Stimulated activated CD8-positive, alpha-beta memory T cell treated with anti-CD3 and anti-CD28 coated beads, Interleukin-7, amount 100 ng/mL, for 1 hour (primary cell): ENCODE measurements around the gene B4GALNT4.
"Not testable (repeated sequence)": the region's sequence is repeated elsewhere in the genome, so short reads cannot be mapped to it uniquely, and the experiment has no call there.

Experiments used
- DNase-seq, 2 donors: peaks; one replicate each; pipeline ENCODE4 v3.0.0-alpha.2; 2020; ENCODE audit warnings: low read depth in 2 of 2

B4GALNT4 gene

DNA sequence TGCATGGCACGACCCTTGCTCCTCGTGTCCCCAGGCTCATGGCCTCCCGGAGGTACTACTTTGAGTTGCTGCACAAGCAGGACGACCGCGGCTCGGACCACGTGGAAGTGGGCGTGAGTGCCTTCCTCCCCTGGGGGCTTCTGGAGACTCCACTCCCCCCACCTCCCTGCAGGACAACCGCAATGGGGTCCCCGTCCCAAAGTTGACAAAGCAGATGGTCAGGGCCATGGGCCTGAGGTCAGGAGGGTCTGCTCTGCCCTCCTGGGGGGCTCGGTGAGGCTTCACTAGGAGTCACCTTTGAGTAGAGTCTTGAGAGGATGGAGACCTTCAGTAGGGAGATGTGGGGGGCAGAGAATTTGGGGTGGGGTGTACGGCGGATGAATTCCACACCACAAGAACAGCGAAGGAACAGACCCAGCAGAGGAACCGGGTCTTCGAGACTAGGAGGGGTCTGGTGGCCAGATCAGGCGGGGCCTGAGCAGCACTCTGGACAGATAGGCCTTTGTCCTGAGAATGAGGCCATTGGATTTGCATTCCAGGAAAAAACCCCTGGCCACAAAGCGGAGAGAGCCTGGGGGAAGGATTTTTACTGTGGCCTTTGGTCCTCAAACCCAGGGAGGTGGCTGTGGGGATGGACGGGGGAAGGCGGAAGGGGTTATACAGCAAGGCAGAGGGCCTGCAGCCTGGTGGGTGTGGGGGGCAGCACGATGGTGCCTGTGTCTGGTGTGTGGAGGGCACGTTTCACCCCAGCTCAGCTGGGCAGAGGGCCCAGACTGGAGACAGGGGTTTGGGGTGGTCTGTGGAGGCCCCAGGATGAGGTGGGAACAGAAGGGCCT lies 4.6 kb downstream of the B4GALNT4 start:
- no peak for DNase-seq

DNA sequence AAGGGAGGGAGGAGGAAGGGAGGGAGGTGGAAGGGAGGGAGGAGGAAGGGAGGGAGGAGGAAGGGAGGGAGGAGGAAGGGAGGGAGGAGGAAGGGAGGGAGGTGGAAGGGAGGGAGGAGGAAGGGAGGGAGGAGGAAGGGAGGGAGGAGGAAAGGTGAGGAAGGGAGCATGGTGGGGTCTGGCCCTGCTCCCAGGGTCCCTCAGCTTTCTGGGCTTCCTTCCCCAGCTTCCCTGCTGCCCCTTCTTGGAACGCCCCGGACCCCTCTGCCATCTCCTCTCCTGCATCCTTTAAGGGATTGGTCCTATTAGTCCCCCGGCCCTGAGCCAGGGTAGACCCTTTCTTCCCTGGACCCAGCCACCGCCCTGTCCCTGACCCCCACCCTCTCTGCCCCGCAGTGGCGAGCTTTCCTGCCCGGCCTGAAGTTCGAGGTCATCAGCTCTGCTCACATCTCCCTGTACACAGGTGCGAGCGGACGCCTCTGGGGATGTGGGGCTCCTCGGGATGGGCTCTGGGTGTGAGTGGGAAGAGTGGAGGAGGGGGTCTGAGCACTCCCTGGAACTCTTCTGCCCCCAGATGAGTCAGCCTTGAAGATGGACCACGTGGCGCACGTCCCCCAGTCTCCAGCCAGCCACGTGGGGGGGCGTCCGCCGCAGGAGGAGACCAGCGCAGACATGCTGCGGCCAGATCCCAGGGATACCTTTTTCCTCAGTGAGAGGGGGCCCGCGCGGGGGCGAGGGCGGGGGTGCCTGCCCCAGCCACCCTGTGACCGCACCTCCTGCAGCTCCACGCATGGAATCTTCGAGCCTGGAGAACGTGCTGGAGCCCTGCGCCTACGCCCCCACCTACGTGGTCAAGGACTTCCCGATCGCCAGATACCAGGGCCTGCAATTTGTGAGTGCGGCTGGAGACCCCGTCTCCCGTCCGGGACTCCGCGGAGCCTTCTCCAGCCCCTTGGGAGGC lies 6.0 kb downstream of the B4GALNT4 start:
- no peak for DNase-seq

DNA sequence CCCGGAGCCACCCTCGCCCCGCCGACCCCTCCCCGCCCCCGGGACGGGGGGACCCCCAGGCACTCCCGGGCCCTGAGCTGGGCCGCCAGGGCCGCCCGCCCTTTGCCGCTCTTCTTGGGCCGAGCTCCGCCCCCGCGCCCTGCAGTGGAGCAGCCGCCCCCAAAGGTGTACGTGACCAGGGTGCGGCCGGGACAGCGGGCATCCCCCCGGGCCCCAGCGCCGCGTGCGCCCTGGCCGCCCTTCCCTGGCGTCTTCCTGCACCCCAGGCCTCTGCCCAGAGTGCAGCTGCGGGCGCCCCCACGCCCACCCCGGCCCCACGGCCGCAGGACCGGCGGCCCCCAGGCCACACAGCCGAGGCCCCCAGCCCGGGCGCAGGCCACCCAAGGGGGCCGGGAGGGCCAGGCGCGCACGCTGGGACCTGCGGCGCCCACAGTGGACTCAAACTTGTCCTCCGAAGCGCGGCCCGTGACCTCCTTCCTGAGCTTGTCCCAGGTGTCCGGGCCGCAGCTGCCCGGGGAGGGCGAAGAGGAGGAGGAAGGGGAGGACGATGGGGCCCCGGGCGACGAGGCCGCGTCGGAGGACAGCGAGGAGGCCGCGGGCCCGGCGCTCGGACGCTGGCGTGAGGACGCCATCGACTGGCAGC lies 7.4 kb downstream of the B4GALNT4 start:
- DNase-seq, result no peak

DNA sequence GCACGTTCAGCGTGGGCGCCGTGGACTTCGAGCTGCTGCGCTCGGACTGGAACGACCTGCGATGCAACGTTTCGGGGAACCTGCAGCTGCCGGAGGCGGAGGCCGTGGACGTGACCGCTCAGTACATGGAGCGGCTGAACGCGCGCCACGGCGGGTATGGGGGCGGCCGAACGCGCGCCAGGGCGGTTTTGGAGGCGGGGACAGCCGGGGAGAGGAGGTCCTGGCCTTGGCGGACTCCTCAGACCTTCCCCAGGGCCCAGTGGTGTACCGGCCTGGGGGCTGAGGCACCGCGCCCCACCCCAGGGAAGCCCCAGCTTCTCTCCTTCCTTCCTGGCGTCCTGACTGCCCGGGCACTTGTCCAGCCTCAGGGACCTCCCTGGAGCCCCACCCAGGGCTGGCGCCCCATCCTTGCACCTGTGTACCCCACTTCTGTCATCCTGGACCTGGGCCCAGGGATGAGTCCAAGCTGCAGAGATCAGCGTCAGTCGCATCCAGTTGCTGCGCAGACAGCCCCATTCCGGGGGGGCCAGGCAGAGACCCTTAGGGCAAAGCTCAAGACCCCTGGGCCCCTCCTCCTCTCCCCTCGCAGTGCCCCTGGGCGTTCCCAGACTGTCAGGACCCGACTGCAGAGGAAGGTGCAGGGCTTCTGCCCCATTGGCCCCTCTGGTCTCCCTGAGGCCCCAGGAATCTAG lies 8.0 kb downstream of the B4GALNT4 start:
- no peak for DNase-seq

DNA sequence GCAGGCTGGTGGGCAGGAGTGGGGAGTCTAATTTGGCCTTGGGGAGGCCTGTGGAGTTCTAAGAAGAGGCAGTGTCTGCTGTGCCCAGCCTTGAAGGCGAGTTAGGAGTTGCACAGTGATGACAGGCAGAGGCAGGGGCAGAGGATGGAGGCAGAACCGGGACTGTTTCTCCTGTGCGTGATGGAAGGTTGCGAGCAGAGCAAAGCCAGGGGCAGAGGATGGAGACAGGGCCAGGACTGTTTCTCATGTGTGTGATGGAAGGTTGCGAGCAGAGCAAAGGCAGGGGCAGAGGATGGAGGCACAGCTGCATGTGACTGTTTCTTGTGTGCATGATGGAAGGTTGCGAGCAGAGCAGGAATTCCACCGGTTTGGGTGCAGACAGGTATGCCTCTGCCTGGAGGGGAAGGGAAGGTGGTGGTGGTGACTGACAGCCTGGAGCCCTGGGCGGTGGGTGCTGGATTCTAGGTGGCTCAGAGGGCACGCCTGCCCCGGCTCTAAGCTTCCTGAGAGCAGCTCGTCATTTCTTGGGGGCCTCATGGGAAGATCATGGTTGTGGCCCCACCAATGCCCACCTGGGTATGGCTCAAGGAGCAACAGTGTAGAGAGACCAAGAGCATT lies 8.7 kb downstream of the B4GALNT4 start:
- DNase-seq, result no peak

DNA sequence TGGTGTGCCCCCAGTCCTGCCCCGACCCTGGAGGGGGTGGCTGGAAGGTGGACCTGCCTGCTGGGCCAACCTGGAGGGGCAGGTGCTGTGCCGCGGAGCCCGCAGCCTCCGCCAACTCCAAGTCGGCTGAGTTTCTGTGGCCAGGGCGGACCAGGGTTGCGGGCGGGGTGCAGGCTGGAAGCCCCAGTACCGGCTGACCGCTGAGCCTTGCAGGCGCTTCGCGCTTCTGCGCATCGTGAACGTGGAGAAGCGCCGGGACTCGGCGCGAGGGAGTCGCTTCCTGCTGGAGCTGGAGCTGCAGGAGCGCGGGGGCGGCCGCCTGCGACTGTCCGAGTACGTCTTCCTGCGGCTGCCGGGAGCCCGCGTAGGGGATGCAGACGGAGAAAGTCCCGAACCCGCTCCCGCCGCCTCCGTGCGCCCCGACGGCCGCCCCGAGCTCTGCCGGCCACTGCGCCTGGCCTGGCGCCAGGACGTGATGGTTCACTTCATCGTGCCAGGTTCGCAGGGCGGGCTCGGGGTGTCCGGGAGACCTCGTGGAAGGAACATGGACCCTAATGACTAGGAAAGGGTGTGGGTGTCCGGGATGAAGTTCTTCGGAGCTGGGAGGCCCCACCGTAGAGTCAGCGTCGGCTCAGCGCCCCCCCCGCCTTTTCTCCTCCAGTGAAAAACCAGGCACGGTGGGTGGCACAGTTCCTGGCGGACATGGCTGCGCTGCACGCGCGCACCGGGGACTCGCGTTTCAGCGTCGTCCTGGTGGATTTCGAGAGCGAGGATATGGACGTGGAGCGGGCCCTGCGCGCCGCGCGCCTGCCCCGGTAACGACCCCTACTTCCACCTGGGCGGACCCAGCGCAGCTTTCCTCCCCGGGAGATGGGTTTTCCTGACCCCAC lies 10.2 kb downstream of the B4GALNT4 start:
- no peak for DNase-seq

DNA sequence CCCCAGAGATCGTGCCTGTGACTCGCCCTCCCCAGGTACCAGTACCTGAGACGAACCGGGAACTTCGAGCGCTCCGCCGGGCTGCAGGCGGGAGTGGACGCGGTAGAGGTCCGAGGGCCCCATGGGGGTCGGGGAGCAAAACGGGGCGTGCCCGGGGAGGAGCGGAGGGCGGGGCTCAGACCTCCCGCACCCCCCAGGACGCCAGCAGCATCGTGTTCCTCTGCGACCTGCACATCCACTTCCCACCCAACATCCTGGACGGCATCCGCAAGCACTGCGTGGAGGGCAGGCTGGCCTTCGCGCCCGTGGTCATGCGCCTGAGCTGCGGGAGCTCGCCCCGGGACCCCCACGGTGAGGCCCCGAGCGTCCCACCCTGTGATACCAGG lies 10.8 kb downstream of the B4GALNT4 start:
- DNase-seq, result no peak

DNA sequence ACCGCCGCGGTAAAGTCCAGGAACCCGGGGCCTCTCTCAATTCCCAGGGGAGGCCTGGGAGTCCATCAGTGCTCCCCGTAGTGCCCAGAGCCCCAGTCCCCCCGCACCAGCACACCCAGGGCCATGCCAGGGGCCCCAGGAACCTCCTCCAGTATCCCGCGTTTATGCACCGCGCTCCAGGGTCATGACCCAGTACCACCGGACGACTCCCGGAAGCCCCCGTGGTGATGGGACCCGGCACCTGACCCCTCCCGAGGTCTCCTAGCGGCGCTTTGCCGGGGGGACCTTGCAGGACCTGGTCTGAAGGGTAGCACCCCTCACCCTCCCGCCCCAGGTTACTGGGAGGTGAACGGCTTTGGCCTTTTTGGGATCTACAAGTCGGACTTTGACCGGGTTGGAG lies 11.2 kb downstream of the B4GALNT4 start:
- DNase-seq, result no peak

DNA sequence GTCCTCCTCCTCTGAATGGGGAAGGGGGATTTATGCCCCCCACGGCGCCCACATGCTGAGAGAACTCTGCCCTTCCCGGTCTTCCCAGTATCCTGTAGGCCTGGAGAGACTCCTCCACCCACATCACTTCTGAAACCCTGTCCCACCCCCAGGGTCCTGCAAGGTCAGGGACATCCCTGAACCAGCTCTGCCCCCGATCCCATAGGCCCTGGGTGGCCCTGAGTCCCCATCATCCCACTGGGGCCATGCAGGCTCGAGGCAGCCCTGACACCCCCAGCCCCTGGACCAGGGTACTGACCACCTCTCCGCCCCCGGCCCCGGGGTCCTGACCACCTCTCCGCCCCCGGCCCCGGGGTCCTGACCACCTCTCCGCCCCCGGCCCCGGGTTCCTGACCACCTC lies 11.7 kb downstream of the B4GALNT4 start:
- DNase-seq, result no peak

DNA sequence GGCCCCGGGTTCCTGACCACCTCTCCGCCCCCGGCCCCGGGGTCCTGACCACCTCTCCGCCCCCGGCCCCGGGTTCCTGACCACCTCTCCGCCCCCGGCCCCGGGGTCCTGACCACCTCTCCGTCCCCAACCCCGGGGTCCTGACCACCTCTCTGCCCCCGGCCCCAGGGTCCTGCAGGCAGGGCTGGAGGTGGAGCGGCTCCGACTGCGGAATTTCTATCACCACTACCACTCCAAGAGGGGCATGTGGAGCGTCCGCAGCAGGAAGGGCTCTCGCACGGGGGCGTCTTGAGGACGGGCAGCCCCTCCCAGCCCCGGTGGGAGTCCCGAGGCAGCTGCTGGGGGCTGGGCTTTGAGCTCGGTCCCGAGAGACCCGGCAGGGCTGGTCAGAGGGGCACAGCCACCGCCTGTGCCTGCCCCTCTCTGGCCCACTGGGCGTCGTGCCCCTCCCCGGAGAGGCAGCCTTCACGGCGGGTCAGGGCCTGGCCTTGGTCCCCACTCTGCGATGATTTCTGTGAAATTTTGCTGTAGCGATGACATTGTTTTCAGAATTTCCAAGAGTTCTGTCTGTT lies 12.3 kb downstream of the B4GALNT4 start:
- no peak for DNase-seq

DNA sequence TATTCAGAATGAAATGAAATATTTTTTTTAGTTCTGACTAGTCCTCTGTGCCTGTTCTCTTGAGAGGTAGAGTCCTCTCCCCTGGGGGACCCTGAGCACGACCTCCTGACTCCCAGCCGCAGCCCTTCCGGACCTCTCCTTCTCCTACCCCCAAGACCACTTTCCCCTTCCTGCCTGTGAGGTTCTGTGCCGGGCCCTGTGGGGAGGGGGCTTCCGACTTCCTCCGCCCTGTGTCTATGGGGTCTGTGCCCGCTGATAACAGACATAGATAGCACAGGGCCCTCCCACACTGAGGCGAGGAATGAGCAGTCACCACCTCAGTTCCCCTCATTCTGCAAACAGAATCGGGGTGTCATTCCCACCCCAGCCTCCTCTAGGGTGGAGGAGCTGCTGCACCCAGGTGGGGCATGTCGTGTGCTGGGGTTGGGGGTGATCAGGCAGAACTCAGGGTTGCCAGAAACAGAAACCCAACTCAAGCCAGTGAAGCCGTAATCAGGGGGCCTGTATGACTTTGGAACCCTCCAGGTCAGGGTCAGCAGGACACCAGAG lies 12.9 kb downstream of the B4GALNT4 start:
- DNase-seq, result no peak

DNA sequence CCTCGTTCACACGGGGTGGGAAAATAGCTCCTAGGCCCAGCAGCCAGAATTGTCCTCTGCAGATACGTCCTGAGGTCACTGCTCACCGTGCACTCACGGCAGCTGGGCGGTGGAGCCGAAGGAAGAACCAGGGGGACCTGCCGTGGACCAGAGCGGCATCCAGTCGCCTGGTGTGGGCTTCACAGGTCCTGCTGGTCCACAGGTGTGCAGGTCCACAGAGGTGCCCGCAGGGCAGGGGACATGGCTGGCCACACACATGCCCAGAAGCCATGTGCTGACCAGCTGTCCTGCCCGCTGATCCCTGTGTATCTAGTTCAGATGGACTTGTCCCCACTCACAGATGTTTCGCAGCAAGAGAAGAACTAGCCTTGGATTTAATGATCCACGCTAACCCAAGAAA lies 14.1 kb downstream of the B4GALNT4 start:
- no peak for DNase-seq

DNA sequence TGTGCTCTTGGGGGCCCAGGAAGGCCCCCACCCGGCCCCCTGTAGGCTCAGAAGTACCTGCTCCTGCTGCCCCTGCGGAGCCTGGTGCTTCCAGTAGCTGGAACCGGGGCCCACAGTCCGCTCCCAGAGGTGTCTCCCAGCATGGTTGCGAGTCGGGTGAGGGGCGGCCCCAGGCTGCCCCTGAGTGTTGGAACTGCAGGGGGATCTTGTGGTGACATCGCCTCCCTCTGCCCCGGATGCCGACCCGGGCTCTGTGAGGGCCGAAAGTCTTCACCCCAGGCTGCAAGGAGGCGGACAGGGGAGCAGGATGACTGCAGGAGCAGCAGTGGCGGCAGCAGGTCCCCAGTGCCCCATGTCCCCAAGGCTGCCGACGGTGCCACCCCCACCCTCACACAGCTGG lies 15.2 kb downstream of the B4GALNT4 start:
- no peak for DNase-seq

DNA sequence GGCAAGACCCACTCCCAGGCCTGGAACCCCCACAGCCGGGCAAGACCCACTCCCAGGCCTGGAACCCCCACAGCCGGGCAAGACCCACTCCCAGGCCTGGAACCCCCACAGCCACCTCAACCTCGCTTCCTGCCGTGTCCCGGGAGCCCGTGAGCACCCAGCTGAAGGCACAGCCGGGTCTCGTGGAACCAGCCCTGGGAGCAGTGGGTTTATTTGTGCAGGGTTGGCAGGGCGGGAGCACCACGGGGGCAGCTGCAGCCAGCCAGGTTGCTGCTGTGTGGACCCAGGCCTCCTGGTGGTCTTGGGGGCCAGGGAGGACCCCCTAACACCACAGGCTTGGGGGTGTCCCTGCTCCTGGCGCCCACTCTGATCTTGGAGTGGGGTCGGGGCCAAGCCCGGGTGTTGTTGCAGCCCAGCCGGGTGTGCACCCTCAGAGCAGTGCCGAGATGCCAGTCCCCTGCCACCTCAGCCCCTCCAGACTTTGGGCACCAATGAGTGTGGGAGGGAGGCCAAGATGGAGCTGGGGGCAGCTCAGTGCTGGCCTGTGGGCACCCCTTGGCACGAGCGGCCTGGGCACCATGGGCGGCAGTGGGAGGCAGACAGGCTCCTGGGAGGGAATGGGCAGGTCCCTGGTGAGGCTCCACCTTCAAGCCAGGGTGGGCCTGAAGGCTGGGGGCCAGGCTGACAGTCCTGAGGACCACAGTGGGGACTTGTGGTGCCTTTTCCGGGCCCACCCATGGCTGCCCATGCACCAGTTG lies 16.5 kb downstream of the B4GALNT4 start:
- no peak for DNase-seq

DNA sequence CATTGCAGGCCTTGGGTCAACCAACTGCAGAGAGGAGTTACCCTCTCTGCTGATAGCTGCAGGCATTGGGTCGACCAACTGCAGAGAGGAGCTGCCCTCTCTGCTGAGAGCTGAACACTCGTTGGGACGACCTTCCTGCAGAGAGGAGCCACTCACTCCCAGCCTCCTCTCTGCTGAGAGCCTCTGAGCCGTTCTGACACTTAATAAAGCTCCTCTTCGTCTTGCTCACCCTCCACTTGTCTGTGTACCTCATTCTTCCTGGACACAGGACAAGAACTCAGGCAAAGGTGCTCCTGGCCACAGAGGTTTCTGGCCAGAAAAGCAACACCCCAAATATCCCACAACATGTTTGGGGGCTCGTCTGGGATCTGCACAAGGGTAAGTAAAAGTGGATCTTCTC lies 17.2 kb downstream of the B4GALNT4 start:
- DNase-seq, result no peak

DNA sequence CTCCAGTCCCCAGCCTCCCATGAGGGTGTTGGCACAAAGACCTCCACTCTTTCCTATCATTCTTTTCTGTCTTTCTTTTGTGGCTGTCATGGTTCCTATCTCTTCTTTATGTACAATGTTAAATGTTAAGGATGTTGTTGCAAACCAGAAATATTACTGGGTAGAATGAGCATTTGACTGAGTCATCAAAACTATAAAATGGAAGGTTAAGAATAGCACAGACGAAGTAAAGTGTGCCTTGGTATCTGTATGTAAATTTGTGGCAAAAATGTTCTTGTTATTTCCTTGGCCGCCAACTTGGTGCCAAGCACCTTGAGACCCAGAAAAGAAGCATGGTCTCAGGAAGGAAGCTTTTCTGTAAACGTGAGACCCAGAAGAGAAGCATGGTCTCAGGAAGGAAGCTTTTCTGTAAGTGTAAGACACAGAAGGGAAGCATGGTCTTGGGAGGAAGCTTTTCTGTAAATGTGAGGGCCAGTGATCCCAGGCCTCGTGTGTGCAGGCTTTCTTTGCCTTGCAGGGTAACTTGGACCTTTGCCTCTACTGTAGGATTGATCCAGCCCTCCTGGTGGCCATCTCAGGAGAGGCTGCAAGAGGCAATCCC lies 18.0 kb downstream of the B4GALNT4 start:
- no peak for DNase-seq

DNA sequence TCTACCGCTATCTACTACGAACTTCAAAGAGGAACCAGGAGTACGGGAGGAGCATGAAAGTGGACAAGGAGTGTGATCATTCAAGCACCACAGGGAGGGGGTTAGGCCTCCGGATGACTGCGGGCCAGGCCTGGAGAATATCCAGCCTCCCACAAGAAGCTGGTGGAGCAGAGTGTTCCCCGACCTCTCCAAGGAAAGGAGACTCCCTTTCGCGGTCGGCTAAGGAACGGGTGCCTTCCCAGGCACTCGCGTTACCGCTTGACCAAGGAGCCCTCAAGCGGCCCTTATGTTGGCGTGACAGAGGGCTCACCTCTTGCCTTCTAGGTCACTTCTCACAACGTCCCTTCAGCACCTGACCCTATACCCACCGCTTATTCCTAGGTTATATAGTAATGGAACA lies 20.1 kb downstream of the B4GALNT4 start:
- not testable (repeated sequence) for DNase-seq

DNA sequence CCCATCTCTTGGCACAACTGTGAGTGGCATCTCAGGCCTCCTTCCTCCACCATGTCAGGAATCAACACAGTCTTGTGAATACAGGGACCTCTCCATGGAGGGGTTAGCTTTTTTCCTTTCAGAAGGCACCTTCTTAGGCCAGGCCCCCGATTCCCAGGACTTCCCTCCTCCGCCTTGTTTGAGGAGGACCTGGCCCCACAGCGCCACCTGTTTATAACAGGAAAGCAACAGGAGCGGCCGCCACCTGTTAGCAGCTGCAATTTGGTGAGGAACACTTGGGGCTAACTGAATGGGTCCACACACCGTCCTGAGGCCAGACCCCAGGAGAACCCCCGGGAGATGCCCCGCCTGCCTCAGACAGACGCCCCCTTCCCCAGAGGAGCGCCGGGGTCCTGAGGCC lies 20.9 kb downstream of the B4GALNT4 start:
- DNase-seq, result no peak
